Measurements from ENCODE around the gene PKDREJ. TPM values are rescaled to one million over a fixed set of nuclear protein-coding genes. Genes with fewer than 3 reads are reported as not detected.

PKDREJ gene
- total RNA-seq, 1 experiment from 2014 or later, result 0.05 TPM

DNA sequence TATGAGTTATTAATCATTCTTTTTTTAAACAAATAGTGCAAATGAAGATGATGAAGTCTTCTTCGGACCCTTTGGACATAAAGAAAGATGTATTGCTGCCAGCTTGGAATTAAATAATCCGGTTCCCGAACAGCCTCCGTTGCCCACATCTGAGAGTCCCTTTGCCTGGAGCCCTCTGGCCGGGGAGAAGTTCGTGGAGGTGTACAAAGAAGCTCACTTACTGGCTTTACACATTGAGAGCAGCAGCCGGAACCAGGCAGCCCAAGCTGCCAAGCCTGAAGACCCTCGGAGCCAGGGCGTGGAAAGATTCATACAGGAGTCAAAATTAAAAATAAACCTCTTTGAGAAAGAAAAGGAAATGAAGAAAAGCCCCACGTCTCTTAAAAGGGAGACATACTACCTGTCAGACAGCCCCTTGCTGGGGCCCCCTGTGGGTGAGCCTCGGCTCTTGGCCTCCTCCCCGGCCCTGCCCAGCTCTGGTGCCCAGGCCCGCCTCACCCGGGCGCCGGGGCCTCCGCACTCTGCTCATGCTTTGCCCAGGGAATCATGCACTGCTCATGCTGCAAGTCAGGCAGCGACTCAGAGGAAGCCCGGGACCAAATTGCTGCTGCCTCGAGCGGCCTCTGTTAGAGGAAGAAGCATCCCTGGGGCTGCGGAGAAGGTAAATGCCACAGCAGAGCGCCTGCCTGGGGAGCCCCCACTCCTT, 45.3 kb upstream of the PKDREJ start:
- BruUV-seq (replicated peaks), result no TSS peak
- DNase-seq, result no peak
- peaks cover 10% of the 10 kb centered on the region for H3K4me1 Mint-ChIP-seq (ENCODE audit: low read depth, unreplicated experiment)
- intact Hi-C loops (cut with micrococcal nuclease; ENCODE audit: unreplicated experiment), result no loop called here
- peaks cover 38% of the 10 kb centered on the region for H3K36me3 Mint-ChIP-seq (ENCODE audit: insufficient read depth, unreplicated experiment)
- H3K27me3 Mint-ChIP-seq (ENCODE audit: unreplicated experiment), result no peaks in the 10 kb centered on the region
- TF ChIP-seq CTCF (IDR thresholded peaks at IDR 0.05; ENCODE audit: unreplicated experiment), result no peak
- H3K4me3 Mint-ChIP-seq (ENCODE audit: low read depth, unreplicated experiment), result no peak overlapping the region
- H3K9me3 Mint-ChIP-seq (ENCODE audit: low read depth, unreplicated experiment), result no peaks in the 10 kb centered on the region
- CTCF ChIA-PET, result no interaction called here
- no peak overlapping the region for H3K27ac Mint-ChIP-seq (ENCODE audit: unreplicated experiment)

- no peak for DNase-seq
- Mint-ChIP-seq H3K27ac (ENCODE audit: unreplicated experiment) (peak overlapping the region; percentile 64), H3K4me1 (ENCODE audit: low read depth, unreplicated experiment) (peaks cover 32% of the 10 kb centered on the region), H3K36me3 (ENCODE audit: insufficient read depth, unreplicated experiment) (peaks cover 27% of the 10 kb centered on the region), H3K27me3 (ENCODE audit: unreplicated experiment) (no peaks in the 10 kb centered on the region), H3K4me3 (ENCODE audit: low read depth, unreplicated experiment) (no peak overlapping the region), H3K9me3 (ENCODE audit: low read depth, unreplicated experiment) (no peaks in the 10 kb centered on the region)
- no peak for TF ChIP-seq CTCF (IDR thresholded peaks at IDR 0.05; ENCODE audit: unreplicated experiment)
- no TSS peak for BruUV-seq (replicated peaks)
- CTCF ChIA-PET, result interaction anchor here (0.7 to 1.1 kb wide), 2 partner anchors 181 to 951 kb away, joined by 3 to 6 read pairs; no protein-coding TSS in a partner anchor
- intact Hi-C loops (cut with micrococcal nuclease; ENCODE audit: unreplicated experiment), result no loop called here
Measured at GRCh38 chr22:46303347-46303965, 40.3 kb upstream of the PKDREJ start.

GRCh38 chr22:46300491-46300890, 37.3 kb upstream of the PKDREJ start:
- intact Hi-C loops (cut with micrococcal nuclease; ENCODE audit: unreplicated experiment), result no loop called here
- H3K9me3 Mint-ChIP-seq (ENCODE audit: low read depth, unreplicated experiment), result no peaks in the 10 kb centered on the region
- H3K4me3 Mint-ChIP-seq (ENCODE audit: low read depth, unreplicated experiment), result no peak overlapping the region
- CTCF ChIA-PET, result no interaction called here
- no TSS peak for BruUV-seq (replicated peaks)
- H3K27me3 Mint-ChIP-seq (ENCODE audit: unreplicated experiment), result no peaks in the 10 kb centered on the region
- TF ChIP-seq CTCF (IDR thresholded peaks at IDR 0.05; ENCODE audit: unreplicated experiment), result no peak
- peaks cover 47% of the 10 kb centered on the region for H3K36me3 Mint-ChIP-seq (ENCODE audit: insufficient read depth, unreplicated experiment)
- H3K27ac Mint-ChIP-seq (ENCODE audit: unreplicated experiment), result no peak overlapping the region
- peaks cover 38% of the 10 kb centered on the region for H3K4me1 Mint-ChIP-seq (ENCODE audit: low read depth, unreplicated experiment)
- DNase-seq, result no peak

DNA sequence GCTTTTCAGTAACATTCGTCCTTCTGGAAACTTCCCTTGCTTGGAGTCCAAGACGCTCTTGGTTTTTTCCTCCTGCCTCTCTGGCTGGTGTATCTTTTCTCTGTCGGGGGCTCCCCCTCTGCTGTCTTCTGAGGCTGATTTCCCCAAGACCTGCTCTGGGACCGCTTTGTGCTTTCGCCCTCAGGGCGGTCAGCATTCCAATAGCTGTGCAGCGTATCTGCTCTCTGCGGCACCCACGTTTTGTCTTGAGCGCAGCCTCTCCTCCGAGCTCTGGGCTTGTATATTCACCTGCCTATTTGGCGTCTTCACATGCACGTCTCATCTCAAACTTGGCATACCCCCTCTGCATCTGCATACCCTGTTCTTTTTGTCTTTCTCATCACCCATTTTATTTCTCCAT, 36.0 kb upstream of the PKDREJ start:
- H3K27me3 Mint-ChIP-seq (ENCODE audit: unreplicated experiment), result no peaks in the 10 kb centered on the region
- H3K4me3 Mint-ChIP-seq (ENCODE audit: low read depth, unreplicated experiment), result peak overlapping the region; percentile 98
- peaks cover 38% of the 10 kb centered on the region for H3K4me1 Mint-ChIP-seq (ENCODE audit: low read depth, unreplicated experiment)
- no peak for TF ChIP-seq CTCF (IDR thresholded peaks at IDR 0.05; ENCODE audit: unreplicated experiment)
- H3K36me3 Mint-ChIP-seq (ENCODE audit: insufficient read depth, unreplicated experiment), result peaks cover 47% of the 10 kb centered on the region
- no peak for DNase-seq
- intact Hi-C loops (cut with micrococcal nuclease; ENCODE audit: unreplicated experiment), result no loop called here
- BruUV-seq (replicated peaks), result no TSS peak
- H3K9me3 Mint-ChIP-seq (ENCODE audit: low read depth, unreplicated experiment), result no peaks in the 10 kb centered on the region
- CTCF ChIA-PET, result no interaction called here
- H3K27ac Mint-ChIP-seq (ENCODE audit: unreplicated experiment), result no peak overlapping the region

All from Calu3 (cell line).